ENCODE data around the gene ANKRD11.

The ANKRD11 gene

DNA sequence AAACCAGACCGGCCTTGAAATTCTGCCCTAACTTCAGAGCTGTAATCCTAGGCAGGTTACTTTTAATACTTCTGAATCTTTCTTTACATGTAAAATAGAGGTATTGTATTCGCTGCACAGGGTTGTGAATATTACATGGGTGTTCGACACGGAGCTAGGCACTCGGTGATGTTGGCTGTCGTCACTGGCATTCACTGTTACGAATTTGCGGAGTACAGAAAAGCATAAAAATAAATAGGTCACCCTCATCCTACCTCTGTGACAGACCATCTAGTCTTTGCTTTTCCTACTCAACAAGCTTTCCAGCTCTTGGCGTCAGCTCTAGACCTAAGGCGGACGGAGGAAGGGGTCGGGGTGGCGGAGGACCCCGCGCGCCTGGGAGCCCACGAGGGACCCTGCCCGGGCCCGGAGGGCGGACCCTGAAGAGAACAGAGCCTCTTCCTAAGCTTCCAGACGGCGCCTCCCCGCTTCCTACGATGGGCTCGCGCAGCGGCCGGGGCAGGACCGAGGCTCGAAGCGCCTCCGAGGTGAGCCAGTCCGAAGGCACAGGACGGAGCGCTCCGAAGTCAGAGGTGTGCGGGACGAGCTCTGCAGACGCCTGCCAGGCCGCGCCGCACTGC lies 17.0 kb upstream of the ANKRD11 start:
- TF ChIP-seq, protein P1, sequence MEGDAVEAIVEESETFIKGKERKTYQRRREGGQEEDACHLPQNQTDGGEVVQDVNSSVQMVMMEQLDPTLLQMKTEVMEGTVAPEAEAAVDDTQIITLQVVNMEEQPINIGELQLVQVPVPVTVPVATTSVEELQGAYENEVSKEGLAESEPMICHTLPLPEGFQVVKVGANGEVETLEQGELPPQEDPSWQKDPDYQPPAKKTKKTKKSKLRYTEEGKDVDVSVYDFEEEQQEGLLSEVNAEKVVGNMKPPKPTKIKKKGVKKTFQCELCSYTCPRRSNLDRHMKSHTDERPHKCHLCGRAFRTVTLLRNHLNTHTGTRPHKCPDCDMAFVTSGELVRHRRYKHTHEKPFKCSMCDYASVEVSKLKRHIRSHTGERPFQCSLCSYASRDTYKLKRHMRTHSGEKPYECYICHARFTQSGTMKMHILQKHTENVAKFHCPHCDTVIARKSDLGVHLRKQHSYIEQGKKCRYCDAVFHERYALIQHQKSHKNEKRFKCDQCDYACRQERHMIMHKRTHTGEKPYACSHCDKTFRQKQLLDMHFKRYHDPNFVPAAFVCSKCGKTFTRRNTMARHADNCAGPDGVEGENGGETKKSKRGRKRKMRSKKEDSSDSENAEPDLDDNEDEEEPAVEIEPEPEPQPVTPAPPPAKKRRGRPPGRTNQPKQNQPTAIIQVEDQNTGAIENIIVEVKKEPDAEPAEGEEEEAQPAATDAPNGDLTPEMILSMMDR (IDR thresholded peaks at IDR 0.05; ENCODE audit: low read depth, low read length, poor library complexity, severe bottlenecking): no peak
- TF ChIP-seq EZH2phosphoT487 (IDR thresholded peaks at IDR 0.05; ENCODE audit: borderline replicate concordance, low read length): no peak

DNA sequence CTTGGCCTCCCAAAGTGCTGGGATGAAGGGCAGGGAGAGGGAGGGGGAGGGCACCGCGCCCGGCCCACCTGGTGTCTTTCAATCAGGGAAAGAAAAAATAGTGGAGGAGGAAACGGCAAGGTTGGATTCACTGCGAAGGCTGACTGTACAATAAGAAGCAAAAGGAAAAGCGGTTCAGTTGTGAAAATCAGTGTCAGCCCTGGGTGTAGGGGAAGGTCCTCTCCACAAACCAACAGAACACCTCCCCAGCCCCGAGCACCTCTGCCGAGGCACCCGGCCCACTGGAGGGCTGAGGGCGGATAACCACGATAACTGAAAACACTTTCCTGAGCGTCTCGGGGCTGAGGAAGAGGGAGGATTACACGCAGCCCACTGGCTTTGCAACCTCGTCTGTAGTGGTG lies 16.4 kb upstream of the ANKRD11 start:
- Histone ChIP-seq H3K27ac (ENCODE audit: low read depth, low read length) (peak overlapping the region; percentile 76), H3K9me2 (replicated peaks; ENCODE audit: control insufficient read depth, low read length) (no peaks in the 10 kb centered on the region), H3K4me3 (ENCODE audit: low read length) (peak overlapping the region; percentile 99), H3K27me3 (ENCODE audit: control insufficient read depth, low read length) (no peaks in the 10 kb centered on the region), H3F3A (ENCODE audit: control insufficient read depth, insufficient read depth) (peaks cover 12% of the 10 kb centered on the region), H3K79me2 (ENCODE audit: control insufficient read depth, low read length) (peaks cover 47% of the 10 kb centered on the region), H4K20me1 (ENCODE audit: control insufficient read depth, insufficient read depth, low read depth, low read length) (no peaks in the 10 kb centered on the region), H3K9me3 (ENCODE audit: control insufficient read depth, insufficient read depth, low read length) (no peaks in the 10 kb centered on the region), H3K4me1 (ENCODE audit: control insufficient read depth, low read length) (peaks cover 44% of the 10 kb centered on the region), H3K4me2 (ENCODE audit: low read length) (peak overlapping the region; percentile 93), H3K36me3 (ENCODE audit: control insufficient read depth, low read length) (peaks cover 21% of the 10 kb centered on the region)
- TF ChIP-seq EZH2phosphoT487 (IDR thresholded peaks at IDR 0.05; ENCODE audit: borderline replicate concordance, low read length): no peak
- TF ChIP-seq, protein P1 (IDR thresholded peaks at IDR 0.05; ENCODE audit: low read depth, low read length, poor library complexity, severe bottlenecking): no peak

More for the DNA sequence above, 17.0 kb upstream of the ANKRD11 start:
- Histone ChIP-seq H3K4me1 (ENCODE audit: control insufficient read depth, low read length) (peaks cover 44% of the 10 kb centered on the region), H3K79me2 (ENCODE audit: control insufficient read depth, low read length) (peaks cover 47% of the 10 kb centered on the region), H3F3A (ENCODE audit: control insufficient read depth, insufficient read depth) (peaks cover 12% of the 10 kb centered on the region), H3K9me2 (replicated peaks; ENCODE audit: control insufficient read depth, low read length) (no peaks in the 10 kb centered on the region), H3K36me3 (ENCODE audit: control insufficient read depth, low read length) (peaks cover 23% of the 10 kb centered on the region), H3K4me2 (ENCODE audit: low read length) (peak overlapping the region; percentile 93), H4K20me1 (ENCODE audit: control insufficient read depth, insufficient read depth, low read depth, low read length) (no peaks in the 10 kb centered on the region), H3K4me3 (ENCODE audit: low read length) (peak overlapping the region; percentile 99), H3K27me3 (ENCODE audit: control insufficient read depth, low read length) (no peaks in the 10 kb centered on the region), H3K9me3 (ENCODE audit: control insufficient read depth, insufficient read depth, low read length) (no peaks in the 10 kb centered on the region), H3K27ac (ENCODE audit: low read depth, low read length) (peak overlapping the region; percentile 76)

DNA sequence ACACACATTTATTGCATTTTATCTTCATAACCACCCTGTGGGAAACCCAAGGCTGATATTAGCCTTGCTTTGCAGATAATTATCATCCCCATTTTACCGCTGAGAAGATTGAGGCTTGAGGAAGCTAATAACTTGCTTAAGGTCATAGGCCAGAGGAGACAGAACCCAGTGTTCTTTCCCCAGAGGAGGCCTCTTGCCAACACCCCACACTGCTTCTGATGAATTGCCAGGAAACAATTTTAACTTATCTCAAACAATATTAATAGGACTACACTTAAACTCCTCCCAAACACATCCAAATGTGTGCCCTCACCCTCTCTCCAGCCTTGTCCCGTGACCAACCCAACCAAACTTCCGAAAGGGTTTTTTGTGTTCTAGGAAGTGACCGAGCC lies 15.7 kb upstream of the ANKRD11 start:
- H3K27ac ChIP-seq (ENCODE audit: low read depth, low read length): peak overlapping the region; percentile 80
- H3K36me3 ChIP-seq (ENCODE audit: control insufficient read depth, low read length): peaks cover 15% of the 10 kb centered on the region
- H3K9me2 ChIP-seq (replicated peaks; ENCODE audit: control insufficient read depth, low read length): no peaks in the 10 kb centered on the region
- peak overlapping the region; percentile 93 for H3K4me2 ChIP-seq (ENCODE audit: low read length)
- no peaks in the 10 kb centered on the region for H3K9me3 ChIP-seq (ENCODE audit: control insufficient read depth, insufficient read depth, low read length)
- H4K20me1 ChIP-seq (ENCODE audit: control insufficient read depth, insufficient read depth, low read depth, low read length): no peaks in the 10 kb centered on the region
- no peaks in the 10 kb centered on the region for H3K27me3 ChIP-seq (ENCODE audit: control insufficient read depth, low read length)
- TF ChIP-seq, protein P1 (IDR thresholded peaks at IDR 0.05; ENCODE audit: low read depth, low read length, poor library complexity, severe bottlenecking): no peak
- no peak for TF ChIP-seq EZH2phosphoT487 (IDR thresholded peaks at IDR 0.05; ENCODE audit: borderline replicate concordance, low read length)
- H3K4me1 ChIP-seq (ENCODE audit: control insufficient read depth, low read length): peaks cover 44% of the 10 kb centered on the region
- peak overlapping the region; percentile 68 for H3K4me3 ChIP-seq (ENCODE audit: low read length)
- peaks cover 44% of the 10 kb centered on the region for H3K79me2 ChIP-seq (ENCODE audit: control insufficient read depth, low read length)
- peaks cover 12% of the 10 kb centered on the region for H3F3A ChIP-seq (ENCODE audit: control insufficient read depth, insufficient read depth)

Measured in DOHH2 (cell line).